GM12878 (cell line): Measurements from ENCODE around the gene KIAA0930. TPM values are rescaled to one million over a fixed set of nuclear protein-coding genes. Genes with fewer than 3 reads are reported as not detected.

ENCODE experiments used
- ATAC-seq: fragments of 200-7000 bp; cut with Tn5 transposase; 3 replicates; pipeline ENCODE4 v1.9.1; 2020; ENCODE audit warnings: mild to moderate bottlenecking, moderate library complexity
- BruUV-seq: library from RNA; stranded (reverse); fragments of 400-500 nt; replicated peaks from 2 replicates; lab custom pipeline; 2021; lab: Mats Ljungman, UMichigan
- CTCF ChIA-PET: fragments of 300-600 bp; sonication (Branson Sonifier 250); formaldehyde crosslinking; extraction: SDS; loops from one replicate; lab custom pipeline; 2021; ENCODE audit warnings: inconsistent platforms; lab: Yijun Ruan, JAX
- POLR2A ChIA-PET: fragments of 350-600 bp; formaldehyde crosslinking; extraction: SDS; loops from one replicate; lab custom pipeline; 2021; ENCODE audit warnings: inconsistent platforms; lab: Charles Lee
- RAD21 ChIA-PET: fragments of 300-600 bp; sonication (Branson Sonifier 250); formaldehyde crosslinking; loops from one replicate; lab custom pipeline; 2023; ENCODE audit warnings: antibody characterized with exemption; ENCODE audit not compliant: unreplicated experiment; lab: Charles Lee
- SMC1A ChIA-PET: fragments of 300-600 bp; sonication (Branson Sonifier 250); formaldehyde crosslinking; loops from one replicate; lab custom pipeline; 2023; ENCODE audit not compliant: unreplicated experiment, uncharacterized antibody; lab: Charles Lee
- DNase-seq: peaks from one replicate; pipeline ENCODE4 v3.0.0-alpha.2; 2011; ENCODE audit warnings: low read depth, low spot score
- FAIRE-seq: peaks from 3 replicates; lab custom pipeline; 2011; peaks lifted over from hg19 to GRCh38; lab: Jason Lieb, UNC
- H2AFZ ChIP-seq: 2 replicates; pipeline ENCODE4 v1.6.0; 2011; ENCODE audit warnings: low read depth, low read length, control low read depth; ENCODE audit not compliant: control insufficient read depth
- H3K27ac ChIP-seq: 2 replicates; pipeline ENCODE4 v1.5.1; 2011; ENCODE audit warnings: control low read depth; ENCODE audit not compliant: control insufficient read depth, insufficient read depth
- H3K27me3 ChIP-seq, 2 experiments: replicated peaks in 1 of 2; 2 replicates each; pipeline versions ENCODE4 v1.6.0 to v1.6.1; 2011; ENCODE audit warnings: low read length in 1 of 2; ENCODE audit not compliant: control insufficient read depth in 2 of 2, insufficient read depth in 2 of 2
- H3K36me3 ChIP-seq, 2 experiments: 2 replicates each; pipeline ENCODE4 v1.5.1; 2011; ENCODE audit warnings: low read length in 1 of 2; ENCODE audit not compliant: control insufficient read depth in 2 of 2, insufficient read depth in 2 of 2
- H3K4me1 ChIP-seq: 2 replicates; pipeline ENCODE4 v1.6.1; 2011; ENCODE audit warnings: mild to moderate bottlenecking, low read length, moderate library complexity, mixed read lengths; ENCODE audit not compliant: control insufficient read depth, insufficient read depth
- H3K4me2 ChIP-seq: 2 replicates; pipeline ENCODE4 v1.6.0; 2011; ENCODE audit warnings: control low read depth; ENCODE audit not compliant: control insufficient read depth, insufficient read depth
- H3K4me3 ChIP-seq: fragments of 200-600 bp; sonication (generic); 2 replicates; pipeline ENCODE4 v1.5.1; 2016
- H3K79me2 ChIP-seq: 2 replicates; pipeline ENCODE4 v1.6.0; 2011; ENCODE audit warnings: low read length; ENCODE audit not compliant: control insufficient read depth, insufficient read depth
- H3K9ac ChIP-seq: 2 replicates; pipeline ENCODE4 v1.8.0; 2011; ENCODE audit warnings: low read length, control low read depth, mixed read lengths; ENCODE audit not compliant: control insufficient read depth, insufficient read depth
- H3K9me3 ChIP-seq: replicated peaks from 3 replicates; pipeline ENCODE4 v1.5.1; 2011; ENCODE audit warnings: mild to moderate bottlenecking, low read length; ENCODE audit not compliant: control insufficient read depth, insufficient read depth
- H4K20me1 ChIP-seq: 2 replicates; pipeline ENCODE4 v1.6.0; 2011; ENCODE audit not compliant: control insufficient read depth, insufficient read depth
- BMI1 ChIP-seq: fragments of 450-650 bp; IDR thresholded peaks from 2 replicates; pipeline ENCODE4 v1.6.1; 2016; ENCODE audit warnings: mild to moderate bottlenecking, moderate library complexity, borderline replicate concordance
- CBX5 ChIP-seq: sonication (generic); IDR thresholded peaks from 2 replicates; pipeline ENCODE4 v1.6.1; 2016; ENCODE audit warnings: low read depth, moderate library complexity, mild to moderate bottlenecking, inconsistent platforms
- HDAC2 ChIP-seq: fragments of 200-600 bp; sonication (generic); IDR thresholded peaks from 2 replicates; pipeline ENCODE4 v1.6.1; 2017
- IRF4 ChIP-seq: IDR thresholded peaks from 2 replicates; pipeline ENCODE4 v1.6.1; 2011; ENCODE audit warnings: low read depth, low read length
- POLR2A ChIP-seq: IDR thresholded peaks from 2 replicates; pipeline ENCODE4 v1.6.1; 2011; ENCODE audit warnings: low read depth, mild to moderate bottlenecking, low read length
- RAD21 ChIP-seq: IDR thresholded peaks from 2 replicates; pipeline ENCODE4 v1.6.1; 2011; ENCODE audit warnings: mild to moderate bottlenecking, low read depth, low read length, moderate library complexity; ENCODE audit not compliant: insufficient read depth
- SIN3A ChIP-seq: IDR thresholded peaks from 2 replicates; pipeline ENCODE4 v1.6.1; 2012; ENCODE audit warnings: low read depth, low read length, improper control_type of control experiment
- SPI1 ChIP-seq: IDR thresholded peaks from 2 replicates; pipeline ENCODE4 v1.6.1; 2011; ENCODE audit warnings: low read depth, mild to moderate bottlenecking, low read length, moderate library complexity, borderline replicate concordance; ENCODE audit not compliant: insufficient read depth
- TCF12 ChIP-seq: IDR thresholded peaks from 2 replicates; pipeline ENCODE4 v1.6.1; 2011; ENCODE audit warnings: low read depth, mild to moderate bottlenecking, low read length
- YBX1 ChIP-seq: fragments of 450-650 bp; IDR thresholded peaks from 2 replicates; pipeline ENCODE4 v1.6.1; 2016; ENCODE audit warnings: antibody characterized with exemption
- WGBS: methylation state at CpG from one replicate; pipeline ENCODE4 v1.1.6; 2016; ENCODE audit warnings: low lambda C conversion rate; ENCODE audit not compliant: insufficient replicate concordance, insufficient coverage; ENCODE audit errors: missing lambda C conversion rate; 5-methylcytosine and 5-hydroxymethylcytosine counted together
- in situ Hi-C: fragments of 300-500 bp; cut with MboI; formaldehyde crosslinking; loops from 9 replicates; pipeline ENCODE4 v1.14.3; 2018; ENCODE audit warnings: mixed read lengths
- intact Hi-C: fragments of 100-400 bp; cut with micrococcal nuclease; formaldehyde crosslinking; loops from one replicate; pipeline ENCODE4 v1.14.2; 2022; ENCODE audit not compliant: unreplicated experiment
- polyA plus RNA-seq, 11 experiments: library from polyadenylated mRNA; depleted of rRNA in 4 of 11; unstranded in 6 of 11; stranded (reverse) in 5 of 11; fragments of >200 nt; fragmentation: Nextera tagmentation in 4 of 11; fragmentation: Illumina TruSeq in 1 of 11; extraction: Ambion mirVana in 4 of 11; extraction: Trizol in 1 of 11; gene quantifications; 1 replicate in 1 of 11; 2 replicates in 10 of 11; pipeline versions ENCODE4 v1.2.1 to v1.2.3, GENCODE V29; 2011 to 2016; ENCODE audit warnings: inconsistent platforms in 2 of 11, missing spikeins in 2 of 11, low read depth in 1 of 11
- total RNA-seq, 4 experiments: library from RNA; depleted of rRNA in 3 of 4; stranded (reverse); fragments of >200 nt in 3 of 4; fragmentation: Illumina TruSeq in 1 of 4; extraction: Trizol in 1 of 4; gene quantifications; 2 replicates each; pipeline versions ENCODE4 v1.2.1 to v1.2.3, GENCODE V29; 2013 to 2021
- TF ChIP-seq, protein P1 (sequence below): IDR thresholded peaks from 2 replicates; pipeline ENCODE4 v1.6.1; 2011; ENCODE audit warnings: borderline replicate concordance, low read depth, mild to moderate bottlenecking, moderate library complexity, low read length; ENCODE audit not compliant: insufficient read depth, poor library complexity, severe bottlenecking
- TF ChIP-seq, protein P2 (sequence below): fragments of 450-650 bp; IDR thresholded peaks from 2 replicates; pipeline ENCODE4 v1.6.1; 2016; ENCODE audit warnings: mild to moderate bottlenecking
- TF ChIP-seq, protein P3 (sequence below): IDR thresholded peaks from 2 replicates; pipeline ENCODE4 v1.6.1; 2012; ENCODE audit warnings: low read depth, low read length, improper control_type of control experiment
- TF ChIP-seq, protein P4 (sequence below), 3 experiments: IDR thresholded peaks in 2 of 3; conservative IDR thresholded peaks in 1 of 3; 2 replicates each; pipeline ENCODE4 v1.5.1; 2011; ENCODE audit warnings: low read depth in 3 of 3, low read length in 3 of 3, mild to moderate bottlenecking in 3 of 3, control low read depth in 2 of 3, moderate library complexity in 2 of 3, inconsistent platforms in 1 of 3, mixed read lengths in 1 of 3; ENCODE audit not compliant: control insufficient read depth in 2 of 3, insufficient read depth in 1 of 3; ENCODE audit errors: extremely low read depth in 1 of 3

The KIAA0930 gene
- total and polyA plus RNA-seq, 10 of the 15 experiments (the other 5 are each of a cell fraction or from before 2014, with no cell fraction given), result 3.6 to 125 (median 46.3) TPM

DNA sequence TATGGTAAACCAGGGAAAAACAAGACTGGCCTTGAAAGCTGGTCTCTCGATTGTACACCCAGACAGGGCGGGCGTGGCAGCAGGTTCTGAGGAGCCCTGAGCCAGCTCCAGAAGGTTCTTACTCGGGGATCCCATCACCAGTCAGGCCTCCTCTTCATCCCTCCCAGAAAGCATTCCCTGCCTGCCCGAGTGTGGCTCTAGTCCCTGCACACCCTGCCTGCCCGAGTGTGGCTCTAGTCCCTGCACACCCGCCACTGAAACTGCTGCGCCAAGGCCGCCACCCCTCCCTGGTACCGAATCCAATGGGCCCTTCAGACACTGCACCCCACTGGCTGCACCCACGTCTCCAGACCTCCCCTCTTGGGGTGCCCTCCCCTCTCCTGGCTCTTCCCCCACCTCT, 30.1 kb downstream of the KIAA0930 start:
- Histone ChIP-seq H3K4me2 (no peak overlapping the region), H3K79me2 (peaks cover 10% of the 10 kb centered on the region), H3K9me3 (no peaks in the 10 kb centered on the region), H3K4me3 (no peak overlapping the region), H4K20me1 (no peaks in the 10 kb centered on the region), H3K9ac (no peak overlapping the region), H3K36me3 (peaks cover 2 to 18% of the 10 kb centered on the region in 2 experiments; a peak in 3 of 4 replicates), H3K4me1 (peaks cover 7% of the 10 kb centered on the region), H3K27ac (no peak overlapping the region), H3K27me3 (no peaks in the 10 kb centered on the region), H2AFZ (no peak overlapping the region)
- no peak for ATAC-seq
- ChIA-PET SMC1A (no interaction called here), POLR2A (no interaction called here), RAD21 (no interaction called here), CTCF (interaction anchor here (0.6 to 1.4 kb wide), 4 partner anchors 8 to 242 kb away, joined by 3 to 4 read pairs (median 4); no protein-coding TSS in a partner anchor)
- 92% methylated on average over 11 of the region's 11 CpGs for WGBS
- FAIRE-seq, result no peak
- no peak for TF ChIP-seq HDAC2
- TF ChIP-seq, protein P1, sequence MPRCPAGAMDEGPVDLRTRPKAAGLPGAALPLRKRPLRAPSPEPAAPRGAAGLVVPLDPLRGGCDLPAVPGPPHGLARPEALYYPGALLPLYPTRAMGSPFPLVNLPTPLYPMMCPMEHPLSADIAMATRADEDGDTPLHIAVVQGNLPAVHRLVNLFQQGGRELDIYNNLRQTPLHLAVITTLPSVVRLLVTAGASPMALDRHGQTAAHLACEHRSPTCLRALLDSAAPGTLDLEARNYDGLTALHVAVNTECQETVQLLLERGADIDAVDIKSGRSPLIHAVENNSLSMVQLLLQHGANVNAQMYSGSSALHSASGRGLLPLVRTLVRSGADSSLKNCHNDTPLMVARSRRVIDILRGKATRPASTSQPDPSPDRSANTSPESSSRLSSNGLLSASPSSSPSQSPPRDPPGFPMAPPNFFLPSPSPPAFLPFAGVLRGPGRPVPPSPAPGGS, result no peak
- TF ChIP-seq IRF4, result no peak
- TF ChIP-seq, protein P2, sequence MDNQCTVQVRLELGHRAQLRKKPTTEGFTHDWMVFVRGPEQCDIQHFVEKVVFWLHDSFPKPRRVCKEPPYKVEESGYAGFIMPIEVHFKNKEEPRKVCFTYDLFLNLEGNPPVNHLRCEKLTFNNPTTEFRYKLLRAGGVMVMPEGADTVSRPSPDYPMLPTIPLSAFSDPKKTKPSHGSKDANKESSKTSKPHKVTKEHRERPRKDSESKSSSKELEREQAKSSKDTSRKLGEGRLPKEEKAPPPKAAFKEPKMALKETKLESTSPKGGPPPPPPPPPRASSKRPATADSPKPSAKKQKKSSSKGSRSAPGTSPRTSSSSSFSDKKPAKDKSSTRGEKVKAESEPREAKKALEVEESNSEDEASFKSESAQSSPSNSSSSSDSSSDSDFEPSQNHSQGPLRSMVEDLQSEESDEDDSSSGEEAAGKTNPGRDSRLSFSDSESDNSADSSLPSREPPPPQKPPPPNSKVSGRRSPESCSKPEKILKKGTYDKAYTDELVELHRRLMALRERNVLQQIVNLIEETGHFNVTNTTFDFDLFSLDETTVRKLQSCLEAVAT, result no peak
- no peak for TF ChIP-seq RAD21
- TF ChIP-seq YBX1, result no peak
- TF ChIP-seq, protein P3, sequence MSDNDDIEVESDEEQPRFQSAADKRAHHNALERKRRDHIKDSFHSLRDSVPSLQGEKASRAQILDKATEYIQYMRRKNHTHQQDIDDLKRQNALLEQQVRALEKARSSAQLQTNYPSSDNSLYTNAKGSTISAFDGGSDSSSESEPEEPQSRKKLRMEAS, result no peak
- no peak for TF ChIP-seq SIN3A
- TF ChIP-seq, protein P4, sequence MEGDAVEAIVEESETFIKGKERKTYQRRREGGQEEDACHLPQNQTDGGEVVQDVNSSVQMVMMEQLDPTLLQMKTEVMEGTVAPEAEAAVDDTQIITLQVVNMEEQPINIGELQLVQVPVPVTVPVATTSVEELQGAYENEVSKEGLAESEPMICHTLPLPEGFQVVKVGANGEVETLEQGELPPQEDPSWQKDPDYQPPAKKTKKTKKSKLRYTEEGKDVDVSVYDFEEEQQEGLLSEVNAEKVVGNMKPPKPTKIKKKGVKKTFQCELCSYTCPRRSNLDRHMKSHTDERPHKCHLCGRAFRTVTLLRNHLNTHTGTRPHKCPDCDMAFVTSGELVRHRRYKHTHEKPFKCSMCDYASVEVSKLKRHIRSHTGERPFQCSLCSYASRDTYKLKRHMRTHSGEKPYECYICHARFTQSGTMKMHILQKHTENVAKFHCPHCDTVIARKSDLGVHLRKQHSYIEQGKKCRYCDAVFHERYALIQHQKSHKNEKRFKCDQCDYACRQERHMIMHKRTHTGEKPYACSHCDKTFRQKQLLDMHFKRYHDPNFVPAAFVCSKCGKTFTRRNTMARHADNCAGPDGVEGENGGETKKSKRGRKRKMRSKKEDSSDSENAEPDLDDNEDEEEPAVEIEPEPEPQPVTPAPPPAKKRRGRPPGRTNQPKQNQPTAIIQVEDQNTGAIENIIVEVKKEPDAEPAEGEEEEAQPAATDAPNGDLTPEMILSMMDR (IDR thresholded peaks at IDR 0.05 in 2 of 3, conservative IDR thresholded peaks at IDR 0.05 in 1 of 3; ENCODE audit: control insufficient read depth in 2 of 3, extremely low read depth in 1 of 3, insufficient read depth in 1 of 3, low read depth in 3 of 3, low read length in 3 of 3), result no peak
- no peak for TF ChIP-seq BMI1
- TF ChIP-seq CBX5, result no peak
- TF ChIP-seq SPI1, result no peak
- TF ChIP-seq TCF12, result no peak
- TF ChIP-seq POLR2A, result no peak
- in situ Hi-C loops, result no loop called here
- BruUV-seq, result no TSS peak
- DNase-seq, result no peak
- intact Hi-C loops, result no loop called here
